Measurements from ENCODE around the gene PIPOX. TPM values are rescaled to one million over a fixed set of nuclear protein-coding genes. Genes with fewer than 3 reads are reported as not detected.

PIPOX gene
- total RNA-seq, 4 donors from 2014 or later: 1.2 to 15.3 (median 1.6) TPM; not detected in 1

- Histone ChIP-seq H3K4me1 (no peaks in the 10 kb centered on the region), H3K4me3 (no peak overlapping the region), H3K9me3 (peaks cover 0 to 3% of the 10 kb centered on the region in 2 donors), H3K27ac (no peak overlapping the region), H3K27me3 (peaks cover 48% of the 10 kb centered on the region), H3K36me3 (no peaks in the 10 kb centered on the region)
- DNase-seq: no peak
- in situ Hi-C loops (cut with MboI; ENCODE audit: low pct_ligation_motif_present in 1 of 4, low pct_unique_long_range_greater_than_20kb in 1 of 4, low sequenced_read_pairs in 3 of 4): no loop called here
- no peak for TF ChIP-seq EP300 (IDR thresholded peaks at IDR 0.05; ENCODE audit: low read depth)
- TF ChIP-seq POLR2A (IDR thresholded peaks at IDR 0.05): no peak
- TF ChIP-seq POLR2AphosphoS5 (IDR thresholded peaks at IDR 0.05): no peak
- TF ChIP-seq, protein P1, sequence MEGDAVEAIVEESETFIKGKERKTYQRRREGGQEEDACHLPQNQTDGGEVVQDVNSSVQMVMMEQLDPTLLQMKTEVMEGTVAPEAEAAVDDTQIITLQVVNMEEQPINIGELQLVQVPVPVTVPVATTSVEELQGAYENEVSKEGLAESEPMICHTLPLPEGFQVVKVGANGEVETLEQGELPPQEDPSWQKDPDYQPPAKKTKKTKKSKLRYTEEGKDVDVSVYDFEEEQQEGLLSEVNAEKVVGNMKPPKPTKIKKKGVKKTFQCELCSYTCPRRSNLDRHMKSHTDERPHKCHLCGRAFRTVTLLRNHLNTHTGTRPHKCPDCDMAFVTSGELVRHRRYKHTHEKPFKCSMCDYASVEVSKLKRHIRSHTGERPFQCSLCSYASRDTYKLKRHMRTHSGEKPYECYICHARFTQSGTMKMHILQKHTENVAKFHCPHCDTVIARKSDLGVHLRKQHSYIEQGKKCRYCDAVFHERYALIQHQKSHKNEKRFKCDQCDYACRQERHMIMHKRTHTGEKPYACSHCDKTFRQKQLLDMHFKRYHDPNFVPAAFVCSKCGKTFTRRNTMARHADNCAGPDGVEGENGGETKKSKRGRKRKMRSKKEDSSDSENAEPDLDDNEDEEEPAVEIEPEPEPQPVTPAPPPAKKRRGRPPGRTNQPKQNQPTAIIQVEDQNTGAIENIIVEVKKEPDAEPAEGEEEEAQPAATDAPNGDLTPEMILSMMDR (IDR thresholded peaks at IDR 0.05): no peak
- intact Hi-C loops (cut with DNase I; ENCODE audit: low total_unique reads): no loop called here
- 50 to 53% methylated on average over 3 to 5 of the region's 5 CpGs for WGBS, 2 donors (ENCODE audit: low coverage in 1 of 2)
These were observed 11.5 kb upstream of the PIPOX start for GRCh38 chr17:29031488-29031887.

- intact Hi-C loops (cut with DNase I; ENCODE audit: low total_unique reads) (no loop called here), in situ Hi-C loops (cut with MboI; ENCODE audit: low pct_ligation_motif_present in 1 of 4, low pct_unique_long_range_greater_than_20kb in 1 of 4, low sequenced_read_pairs in 3 of 4) (no loop called here)
- no peak for DNase-seq
- H3K4me1 ChIP-seq: no peaks in the 10 kb centered on the region
- H3K9me3 ChIP-seq: peaks cover 0 to 3% of the 10 kb centered on the region in 2 donors
- TF ChIP-seq POLR2AphosphoS5 (IDR thresholded peaks at IDR 0.05): no peak
- H3K4me3 ChIP-seq: no peak overlapping the region
- H3K27ac ChIP-seq: no peak overlapping the region
- no peaks in the 10 kb centered on the region for H3K36me3 ChIP-seq
- 40 to 67% methylated on average over 4 to 11 of the region's 11 CpGs for WGBS, 2 donors (ENCODE audit: low coverage in 1 of 2)
- peaks cover 50% of the 10 kb centered on the region for H3K27me3 ChIP-seq
These were observed 10.7 kb upstream of the PIPOX start for GRCh38 chr17:29032013-29032856.

- in situ Hi-C loops (cut with MboI; ENCODE audit: low pct_ligation_motif_present in 1 of 4, low pct_unique_long_range_greater_than_20kb in 1 of 4, low sequenced_read_pairs in 3 of 4) (no loop called here), intact Hi-C loops (cut with DNase I; ENCODE audit: low total_unique reads) (no loop called here)
- peaks cover 46% of the 10 kb centered on the region for H3K27me3 ChIP-seq
- H3K4me1 ChIP-seq: no peaks in the 10 kb centered on the region
- H3K27ac ChIP-seq: no peak overlapping the region
- WGBS, 2 donors (ENCODE audit: low coverage in 1 of 2): 34 to 49% methylated on average over 4 to 5 of the region's 6 CpGs
- no peak for DNase-seq
- H3K4me3 ChIP-seq: no peak overlapping the region
- H3K9me3 ChIP-seq: peaks cover 0 to 3% of the 10 kb centered on the region in 2 donors
- TF ChIP-seq, protein P1 (IDR thresholded peaks at IDR 0.05): no peak
- TF ChIP-seq POLR2AphosphoS5 (IDR thresholded peaks at IDR 0.05): no peak
- no peak for TF ChIP-seq EP300 (IDR thresholded peaks at IDR 0.05; ENCODE audit: low read depth)
- no peak for TF ChIP-seq POLR2A (IDR thresholded peaks at IDR 0.05)
- no peaks in the 10 kb centered on the region for H3K36me3 ChIP-seq
These were observed 10.1 kb upstream of the PIPOX start for GRCh38 chr17:29032857-29033197.

DNA sequence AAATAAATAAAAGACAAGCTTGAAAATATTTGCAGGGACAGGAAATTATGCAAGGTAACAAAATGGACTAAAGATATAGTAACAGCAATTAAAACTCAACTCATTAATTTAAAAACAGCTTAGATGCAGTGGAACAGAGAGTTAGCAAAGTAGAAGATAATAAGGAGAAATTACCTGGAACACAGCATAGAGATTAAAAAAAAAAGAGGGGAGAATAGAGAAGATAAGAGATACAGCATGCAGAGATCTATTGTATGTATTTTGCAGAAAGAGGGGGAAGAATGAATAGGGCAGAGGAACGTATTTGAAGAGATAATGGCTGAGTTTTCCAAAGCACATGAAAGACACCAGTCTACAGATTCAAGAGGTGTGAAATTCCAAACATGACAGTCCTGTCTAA is 8.4 kb upstream of the PIPOX start:
- in situ Hi-C loops (cut with MboI; ENCODE audit: low pct_ligation_motif_present in 1 of 4, low pct_unique_long_range_greater_than_20kb in 1 of 4, low sequenced_read_pairs in 3 of 4): no loop called here

More for the DNA sequence above, 8.4 kb upstream of the PIPOX start:
- H3K27me3 ChIP-seq: peaks cover 51% of the 10 kb centered on the region
- no peaks in the 10 kb centered on the region for H3K36me3 ChIP-seq
- WGBS, 2 donors (ENCODE audit: low coverage in 1 of 2): 62 to 71% methylated on average over 1 of the region's 1 CpG
- H3K4me3 ChIP-seq: no peak overlapping the region
- intact Hi-C loops (cut with DNase I; ENCODE audit: low total_unique reads): no loop called here
- H3K9me3 ChIP-seq: peaks cover 0 to 3% of the 10 kb centered on the region in 2 donors
- DNase-seq: no peak
- H3K4me1 ChIP-seq: no peaks in the 10 kb centered on the region
- TF ChIP-seq POLR2A (IDR thresholded peaks at IDR 0.05) (no peak), EP300 (IDR thresholded peaks at IDR 0.05; ENCODE audit: low read depth) (no peak), POLR2AphosphoS5 (IDR thresholded peaks at IDR 0.05) (no peak)
- TF ChIP-seq, protein P1 (IDR thresholded peaks at IDR 0.05): no peak
- no peak overlapping the region for H3K27ac ChIP-seq
